ENCODE results near the gene TCF7L1. TPM values are rescaled to one million over a fixed set of nuclear protein-coding genes. Genes with fewer than 3 reads are reported as not detected.

Gene TCF7L1
- total RNA-seq, 2 experiments from 2014 or later: not detected

DNA sequence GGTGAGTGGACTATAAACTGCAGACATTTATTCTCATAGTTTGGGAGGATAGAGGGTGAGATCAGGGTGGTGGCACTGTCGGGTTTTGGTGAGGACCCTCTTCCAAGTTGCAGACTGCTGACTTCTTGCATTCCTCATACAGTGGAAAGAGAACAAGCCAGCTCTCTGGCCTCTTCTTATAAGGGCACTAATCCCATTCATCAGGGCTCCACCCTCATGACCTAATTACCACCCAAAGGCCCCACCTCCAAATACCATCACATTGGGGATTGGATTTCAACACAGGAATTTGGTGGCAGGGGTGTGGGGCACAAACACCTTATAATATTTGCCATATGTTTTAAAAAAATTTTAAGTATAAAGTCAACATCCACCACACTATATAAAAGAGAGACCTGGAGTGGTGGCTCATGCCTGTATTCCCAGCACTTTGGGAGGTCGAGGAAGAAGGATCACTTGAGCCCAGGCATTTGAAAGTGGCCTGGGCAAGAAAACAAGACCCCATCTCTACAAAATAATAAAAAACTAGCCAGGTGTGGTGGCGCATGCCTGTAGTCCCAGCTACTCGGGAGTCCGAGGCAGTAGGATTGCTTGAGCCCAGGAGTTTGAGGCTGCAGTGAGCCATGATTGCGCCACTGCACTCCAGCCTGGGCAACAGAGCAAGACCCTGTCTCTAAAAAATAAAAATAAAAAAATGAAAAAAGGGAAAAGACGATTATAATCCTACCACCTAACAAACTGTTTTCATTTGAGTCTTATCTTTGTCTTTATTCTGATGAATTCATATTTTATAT, 44.0 kb downstream of the TCF7L1 start:
- Histone ChIP-seq H3K4me2 (ENCODE audit: low read length) (no peak overlapping the region), H3K4me1 (ENCODE audit: insufficient read depth, low read length, poor library complexity, severe bottlenecking) (no peaks in the 10 kb centered on the region), H3K4me3 (ENCODE audit: low read depth, low read length, poor library complexity, severe bottlenecking) (no peak overlapping the region), H3K27ac (ENCODE audit: low read depth, low read length, poor library complexity, severe bottlenecking) (no peak overlapping the region), H2AFZ (ENCODE audit: low read length) (no peak overlapping the region), H3K9me3 (ENCODE audit: low read length) (no peaks in the 10 kb centered on the region), H4K20me1 (ENCODE audit: insufficient read depth, low read length) (no peaks in the 10 kb centered on the region), H3K79me2 (ENCODE audit: insufficient read depth, low read depth, low read length) (no peaks in the 10 kb centered on the region), H3K36me3 (ENCODE audit: insufficient read depth, low read length) (no peaks in the 10 kb centered on the region), H3K9me2 (ENCODE audit: insufficient read depth, low read length) (no peaks in the 10 kb centered on the region)
- no peak for DNase-seq (ENCODE audit: low spot score)
- POLR2A ChIA-PET: no interaction called here
- CTCF ChIA-PET (ENCODE audit: unreplicated experiment): no interaction called here
- BruUV-seq (replicated peaks): no TSS peak
- no peak for TF ChIP-seq EZH2phosphoT487 (IDR thresholded peaks at IDR 0.05; ENCODE audit: borderline replicate concordance, low read depth, low read length)
- no peak for TF ChIP-seq CTCF (conservative IDR thresholded peaks at IDR 0.05; ENCODE audit: low read length)
- intact Hi-C loops (cut with micrococcal nuclease; ENCODE audit: unreplicated experiment): no loop called here

GRCh38 chr2:85178154-85178553, 45.0 kb downstream of the TCF7L1 start:
- POLR2A ChIA-PET: no interaction called here
- H3K9me3 ChIP-seq (ENCODE audit: low read length): no peaks in the 10 kb centered on the region
- no peaks in the 10 kb centered on the region for H3K79me2 ChIP-seq (ENCODE audit: insufficient read depth, low read depth, low read length)
- H3K4me1 ChIP-seq (ENCODE audit: insufficient read depth, low read length, poor library complexity, severe bottlenecking): no peaks in the 10 kb centered on the region
- no peak for DNase-seq (ENCODE audit: low spot score)
- intact Hi-C loops (cut with micrococcal nuclease; ENCODE audit: unreplicated experiment): no loop called here
- H3K36me3 ChIP-seq (ENCODE audit: insufficient read depth, low read length): no peaks in the 10 kb centered on the region
- H4K20me1 ChIP-seq (ENCODE audit: insufficient read depth, low read length): no peaks in the 10 kb centered on the region
- H3K4me3 ChIP-seq (ENCODE audit: low read depth, low read length, poor library complexity, severe bottlenecking): no peak overlapping the region
- BruUV-seq (replicated peaks): no TSS peak
- no peak overlapping the region for H3K4me2 ChIP-seq (ENCODE audit: low read length)
- no peak overlapping the region for H3K27ac ChIP-seq (ENCODE audit: low read depth, low read length, poor library complexity, severe bottlenecking)
- CTCF ChIA-PET (ENCODE audit: unreplicated experiment): interaction anchor here (0.7 kb wide), 1 partner anchor 857 kb away, joined by 3 read pairs; no protein-coding TSS in a partner anchor
- H3K9me2 ChIP-seq (ENCODE audit: insufficient read depth, low read length): no peaks in the 10 kb centered on the region
- no peak overlapping the region for H2AFZ ChIP-seq (ENCODE audit: low read length)
- TF ChIP-seq EZH2phosphoT487 (IDR thresholded peaks at IDR 0.05; ENCODE audit: borderline replicate concordance, low read depth, low read length) (no peak), CTCF (conservative IDR thresholded peaks at IDR 0.05; ENCODE audit: low read length) (no peak)

DNA sequence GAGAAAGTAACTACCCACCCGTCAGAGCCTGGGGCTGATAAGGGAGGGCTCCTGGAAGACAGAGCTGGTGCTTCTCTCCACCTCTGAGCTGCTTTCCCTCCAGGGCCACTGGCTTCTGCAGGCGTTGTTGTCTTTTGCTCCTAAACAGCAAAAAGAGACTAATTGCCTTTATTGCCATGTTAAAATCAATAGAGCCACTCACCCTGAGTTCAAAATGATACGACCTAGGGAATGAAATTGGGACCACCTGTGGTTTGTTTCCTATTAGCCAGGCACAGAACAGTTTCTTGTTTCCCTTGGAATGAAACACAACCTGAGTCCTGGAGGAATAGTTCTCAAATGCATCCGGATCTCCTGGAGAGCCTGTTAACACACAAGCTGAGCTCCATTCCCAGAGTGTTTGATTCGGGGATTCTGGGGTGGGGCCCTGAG, 45.8 kb downstream of the TCF7L1 start:
- no TSS peak for BruUV-seq (replicated peaks)
- H2AFZ ChIP-seq (ENCODE audit: low read length): no peak overlapping the region
- TF ChIP-seq EZH2phosphoT487 (IDR thresholded peaks at IDR 0.05; ENCODE audit: borderline replicate concordance, low read depth, low read length) (no peak), CTCF (conservative IDR thresholded peaks at IDR 0.05; ENCODE audit: low read length) (no peak)
- ChIA-PET CTCF (ENCODE audit: unreplicated experiment) (no interaction called here), POLR2A (interaction anchor here (0.7 kb wide), 1 partner anchor 94 kb away, joined by 3 read pairs; no protein-coding TSS in a partner anchor)
- DNase-seq (ENCODE audit: low spot score): no peak
- no peaks in the 10 kb centered on the region for H3K4me1 ChIP-seq (ENCODE audit: insufficient read depth, low read length, poor library complexity, severe bottlenecking)
- H3K9me2 ChIP-seq (ENCODE audit: insufficient read depth, low read length): no peaks in the 10 kb centered on the region
- no peaks in the 10 kb centered on the region for H3K9me3 ChIP-seq (ENCODE audit: low read length)
- intact Hi-C loops (cut with micrococcal nuclease; ENCODE audit: unreplicated experiment): no loop called here
- no peaks in the 10 kb centered on the region for H3K36me3 ChIP-seq (ENCODE audit: insufficient read depth, low read length)
- H3K27ac ChIP-seq (ENCODE audit: low read depth, low read length, poor library complexity, severe bottlenecking): no peak overlapping the region
- H3K4me2 ChIP-seq (ENCODE audit: low read length): no peak overlapping the region
- no peaks in the 10 kb centered on the region for H3K79me2 ChIP-seq (ENCODE audit: insufficient read depth, low read depth, low read length)
- no peak overlapping the region for H3K4me3 ChIP-seq (ENCODE audit: low read depth, low read length, poor library complexity, severe bottlenecking)
- no peaks in the 10 kb centered on the region for H4K20me1 ChIP-seq (ENCODE audit: insufficient read depth, low read length)

Data from OCI-LY7 (cell line).